ENCODE results near the gene VGLL1. TPM values are rescaled to one million over a fixed set of nuclear protein-coding genes. Genes with fewer than 3 reads are reported as not detected.

VGLL1 gene
- total and polyA plus RNA-seq, 4 donors = not detected

DNA sequence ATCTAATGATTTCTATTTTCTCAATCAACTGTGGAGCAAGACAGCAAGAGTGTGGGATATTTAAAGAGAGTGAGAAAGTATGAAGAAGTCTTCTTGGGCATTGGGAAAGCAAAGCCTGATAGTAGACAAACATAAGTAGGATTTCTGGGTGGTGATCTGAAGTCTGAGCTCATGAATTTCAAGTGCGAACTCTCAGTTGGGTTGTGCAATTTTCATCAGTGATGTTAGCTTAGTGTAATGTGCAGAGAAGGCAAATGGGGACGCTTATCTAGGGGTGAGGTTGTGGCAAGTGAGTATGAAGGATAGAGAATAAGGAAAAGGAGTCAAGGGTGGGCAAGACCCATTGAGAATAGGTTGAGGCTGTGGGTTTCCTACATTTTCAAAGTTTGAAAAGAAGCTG, 23.7 kb downstream of the VGLL1 start (continued):
- TF ChIP-seq, protein P1, sequence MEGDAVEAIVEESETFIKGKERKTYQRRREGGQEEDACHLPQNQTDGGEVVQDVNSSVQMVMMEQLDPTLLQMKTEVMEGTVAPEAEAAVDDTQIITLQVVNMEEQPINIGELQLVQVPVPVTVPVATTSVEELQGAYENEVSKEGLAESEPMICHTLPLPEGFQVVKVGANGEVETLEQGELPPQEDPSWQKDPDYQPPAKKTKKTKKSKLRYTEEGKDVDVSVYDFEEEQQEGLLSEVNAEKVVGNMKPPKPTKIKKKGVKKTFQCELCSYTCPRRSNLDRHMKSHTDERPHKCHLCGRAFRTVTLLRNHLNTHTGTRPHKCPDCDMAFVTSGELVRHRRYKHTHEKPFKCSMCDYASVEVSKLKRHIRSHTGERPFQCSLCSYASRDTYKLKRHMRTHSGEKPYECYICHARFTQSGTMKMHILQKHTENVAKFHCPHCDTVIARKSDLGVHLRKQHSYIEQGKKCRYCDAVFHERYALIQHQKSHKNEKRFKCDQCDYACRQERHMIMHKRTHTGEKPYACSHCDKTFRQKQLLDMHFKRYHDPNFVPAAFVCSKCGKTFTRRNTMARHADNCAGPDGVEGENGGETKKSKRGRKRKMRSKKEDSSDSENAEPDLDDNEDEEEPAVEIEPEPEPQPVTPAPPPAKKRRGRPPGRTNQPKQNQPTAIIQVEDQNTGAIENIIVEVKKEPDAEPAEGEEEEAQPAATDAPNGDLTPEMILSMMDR (IDR thresholded peaks at IDR 0.05; ENCODE audit: low read depth, low read length, missing input control) = no peak
- no peak for TF ChIP-seq SP1 (IDR thresholded peaks at IDR 0.05)
- TF ChIP-seq HNF4G (IDR thresholded peaks at IDR 0.05) = no peak
- TF ChIP-seq HNF4A (conservative IDR thresholded peaks at IDR 0.05) = no peak
- no peak for TF ChIP-seq YY1 (IDR thresholded peaks at IDR 0.05)
- TF ChIP-seq, protein P2, sequence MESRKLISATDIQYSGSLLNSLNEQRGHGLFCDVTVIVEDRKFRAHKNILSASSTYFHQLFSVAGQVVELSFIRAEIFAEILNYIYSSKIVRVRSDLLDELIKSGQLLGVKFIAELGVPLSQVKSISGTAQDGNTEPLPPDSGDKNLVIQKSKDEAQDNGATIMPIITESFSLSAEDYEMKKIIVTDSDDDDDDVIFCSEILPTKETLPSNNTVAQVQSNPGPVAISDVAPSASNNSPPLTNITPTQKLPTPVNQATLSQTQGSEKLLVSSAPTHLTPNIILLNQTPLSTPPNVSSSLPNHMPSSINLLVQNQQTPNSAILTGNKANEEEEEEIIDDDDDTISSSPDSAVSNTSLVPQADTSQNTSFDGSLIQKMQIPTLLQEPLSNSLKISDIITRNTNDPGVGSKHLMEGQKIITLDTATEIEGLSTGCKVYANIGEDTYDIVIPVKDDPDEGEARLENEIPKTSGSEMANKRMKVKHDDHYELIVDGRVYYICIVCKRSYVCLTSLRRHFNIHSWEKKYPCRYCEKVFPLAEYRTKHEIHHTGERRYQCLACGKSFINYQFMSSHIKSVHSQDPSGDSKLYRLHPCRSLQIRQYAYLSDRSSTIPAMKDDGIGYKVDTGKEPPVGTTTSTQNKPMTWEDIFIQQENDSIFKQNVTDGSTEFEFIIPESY (IDR thresholded peaks at IDR 0.05) = no peak

- H3K4me1 ChIP-seq (ENCODE audit: control insufficient read depth in 4 of 4, insufficient read depth in 4 of 4, low read length in 3 of 4) = peaks cover 0 to 6% (median 0%) of the 10 kb centered on the region in 4 donors
- no peaks in the 10 kb centered on the region for H3K9me3 ChIP-seq (ENCODE audit: control insufficient read depth in 4 of 4, low read length in 3 of 4)
- no peak for DNase-seq (ENCODE audit: low spot score)
- WGBS = 91% methylated on average over 2 of the region's 2 CpGs
- no peak overlapping the region for H3K9ac ChIP-seq (ENCODE audit: low read depth in 1 of 2, low read length in 2 of 2)
- H3K27me3 ChIP-seq (ENCODE audit: control insufficient read depth in 4 of 4, insufficient read depth in 4 of 4, low read length in 3 of 4) = peaks cover 0 to 3% (median 0%) of the 10 kb centered on the region in 4 donors
- TF ChIP-seq, protein P1 (IDR thresholded peaks at IDR 0.05; ENCODE audit: low read depth, low read length, missing input control) = no peak
- TF ChIP-seq HNF4G (IDR thresholded peaks at IDR 0.05) (no peak), FOXA1 (IDR thresholded peaks at IDR 0.05) (no peak), NR2F2 (IDR thresholded peaks at IDR 0.05) (no peak)
- TF ChIP-seq, protein P2 (IDR thresholded peaks at IDR 0.05) = no peak
- H3K27ac ChIP-seq (ENCODE audit: low read depth in 1 of 2, low read length in 2 of 2) = no peak overlapping the region
- H3K4me3 ChIP-seq (ENCODE audit: low read depth in 1 of 3, low read length in 3 of 3) = no peak overlapping the region
- H3K36me3 ChIP-seq (ENCODE audit: control insufficient read depth in 4 of 4, insufficient read depth in 3 of 4, low read depth in 1 of 4, low read length in 3 of 4) = no peaks in the 10 kb centered on the region
Measured at GRCh38 chrX:136572030-136572429, 40.0 kb downstream of the VGLL1 start.

- Histone ChIP-seq H3K27ac (ENCODE audit: low read depth in 1 of 2, low read length in 2 of 2) (no peak overlapping the region), H3K27me3 (ENCODE audit: control insufficient read depth in 4 of 4, insufficient read depth in 4 of 4, low read length in 3 of 4) (peaks cover 0 to 8% (median 0%) of the 10 kb centered on the region in 4 donors), H3K4me1 (ENCODE audit: control insufficient read depth in 4 of 4, insufficient read depth in 4 of 4, low read length in 3 of 4) (peaks cover 0 to 6% (median 0%) of the 10 kb centered on the region in 4 donors), H3K36me3 (ENCODE audit: control insufficient read depth in 4 of 4, insufficient read depth in 3 of 4, low read depth in 1 of 4, low read length in 3 of 4) (no peaks in the 10 kb centered on the region), H3K9me3 (ENCODE audit: control insufficient read depth in 4 of 4, low read length in 3 of 4) (no peaks in the 10 kb centered on the region), H3K4me3 (ENCODE audit: low read depth in 1 of 3, low read length in 3 of 3) (no peak overlapping the region), H3K9ac (ENCODE audit: low read depth in 1 of 2, low read length in 2 of 2) (no peak overlapping the region)
- WGBS = 15% methylated on average over 3 of the region's 3 CpGs
- TF ChIP-seq HNF4A (conservative IDR thresholded peaks at IDR 0.05) (peak in 1 of 2 donors; percentile 12), GABPA (IDR thresholded peaks at IDR 0.05 in 1 of 2, conservative IDR thresholded peaks at IDR 0.05 in 1 of 2) (no peak)
- DNase-seq (ENCODE audit: low spot score) = no peak
Measured at GRCh38 chrX:136574548-136574947, 42.5 kb downstream of the VGLL1 start.
